Panc1 (cell line): Measurements from ENCODE around the gene TOX3.

ENCODE experiments used
- CTCF ChIP-seq: fragments of 450-650 bp; IDR thresholded peaks from 2 replicates; pipeline ENCODE4 v1.5.1; 2017; ENCODE audit warnings: mild to moderate bottlenecking
- POLR2AphosphoS5 ChIP-seq: IDR thresholded peaks from 2 replicates; pipeline ENCODE4 v1.6.1; 2012; ENCODE audit warnings: mild to moderate bottlenecking, low read depth, low read length, moderate library complexity
- TCF7L2 ChIP-seq: IDR thresholded peaks from 2 replicates; pipeline ENCODE4 v1.6.1; 2011; ENCODE audit warnings: mild to moderate bottlenecking, low read depth, low read length, inconsistent platforms

GRCh38 chr16:52480237-52480636 is 66.7 kb downstream of the TOX3 start:
- no peak for TF ChIP-seq CTCF
- no peak for TF ChIP-seq POLR2AphosphoS5
- TF ChIP-seq TCF7L2: no peak
